ENCODE data around the gene BRSK1.
"Not testable (repeated sequence)": the region's sequence is repeated elsewhere in the genome, so short reads cannot be mapped to it uniquely, and the experiment has no call there.

BRSK1 gene

DNA sequence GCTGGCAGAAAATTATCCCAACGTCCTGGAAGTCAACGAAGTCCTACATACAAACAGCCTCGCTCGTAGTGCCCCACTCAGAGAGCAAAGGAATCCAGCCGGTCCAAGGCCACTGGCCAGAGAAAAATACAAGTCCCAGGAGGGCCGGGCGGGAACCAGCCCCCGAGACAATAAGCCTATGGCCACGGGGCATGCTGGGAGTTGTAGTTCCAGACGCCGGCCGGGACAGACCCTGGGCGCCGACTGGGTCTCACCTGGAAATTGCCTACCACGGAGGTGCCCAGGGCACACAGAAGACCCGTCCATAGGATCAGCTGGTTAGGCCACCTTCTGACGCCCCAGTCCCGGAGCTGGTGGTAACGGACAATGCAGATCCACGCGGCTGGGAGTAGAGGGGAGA, 36.0 kb downstream of the BRSK1 start:
- DNase-seq (ENCODE audit: extremely low spot score) = no peak
- ChIA-PET POLR2A (no interaction called here), CTCF (interaction anchor here (0.6 to 3.8 kb wide), 3 partner anchors 18 to 94 kb away, joined by 3 to 23 read pairs (median 3); no protein-coding TSS in a partner anchor)
- no peak for TF ChIP-seq CTCF (IDR thresholded peaks at IDR 0.05; ENCODE audit: control extremely low read depth, extremely low read depth, low read depth, missing control alignments)

- CTCF ChIA-PET = interaction anchor here (1.0 to 3.8 kb wide), 5 partner anchors 18 to 30 kb away, joined by 3 to 23 read pairs (median 3); no protein-coding TSS in a partner anchor
These were observed 37.1 kb downstream of the BRSK1 start for GRCh38 chr19:55320844-55321419.

DNA sequence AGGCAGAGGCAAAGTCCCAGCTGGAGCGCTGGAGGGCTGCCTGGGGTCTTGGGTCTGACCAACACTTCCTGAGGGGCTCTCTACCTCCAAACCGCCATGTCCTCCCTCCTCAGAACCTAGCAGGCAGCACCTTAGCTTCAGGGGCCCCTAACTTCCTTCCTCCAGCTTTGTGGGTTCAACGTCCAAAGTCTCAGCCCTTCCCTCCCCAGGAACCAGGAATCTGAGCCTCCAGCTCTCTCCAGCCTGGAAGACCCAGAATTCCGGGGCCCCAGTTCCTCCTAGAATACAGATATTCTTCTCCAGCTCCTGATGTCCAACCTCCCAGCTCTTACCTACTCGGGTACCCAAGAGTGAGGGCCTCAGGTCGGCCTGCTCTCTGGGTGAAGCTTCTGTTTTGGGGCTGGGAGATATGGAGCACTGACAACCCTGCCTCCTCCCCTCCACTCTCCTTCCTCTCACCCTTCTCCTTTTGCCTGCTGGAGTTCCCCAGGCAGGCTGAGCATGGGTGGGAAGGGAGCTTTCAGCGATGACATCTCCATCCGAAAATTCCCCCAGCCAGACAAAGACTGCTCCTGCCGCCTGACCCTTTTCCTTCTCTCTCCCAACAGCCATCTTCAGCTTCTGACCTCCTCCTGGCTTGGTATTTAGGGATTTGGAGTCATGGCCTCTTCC, 37.8 kb downstream of the BRSK1 start:
- DNase-seq (ENCODE audit: extremely low spot score) = no peak
- ChIA-PET CTCF (interaction anchor here (1.0 to 3.8 kb wide), 5 partner anchors 17 to 183 kb away, joined by 3 to 23 read pairs (median 4); no protein-coding TSS in a partner anchor), POLR2A (no interaction called here)
- TF ChIP-seq CTCF (IDR thresholded peaks at IDR 0.05; ENCODE audit: control extremely low read depth, extremely low read depth, low read depth, missing control alignments) = no peak

More at GRCh38 chr19:55320844-55321419, 37.1 kb downstream of the BRSK1 start:
- POLR2A ChIA-PET = no interaction called here
- no peak for TF ChIP-seq CTCF (IDR thresholded peaks at IDR 0.05; ENCODE audit: control extremely low read depth, extremely low read depth, low read depth, missing control alignments)
- no peak for DNase-seq (ENCODE audit: extremely low spot score)

DNA sequence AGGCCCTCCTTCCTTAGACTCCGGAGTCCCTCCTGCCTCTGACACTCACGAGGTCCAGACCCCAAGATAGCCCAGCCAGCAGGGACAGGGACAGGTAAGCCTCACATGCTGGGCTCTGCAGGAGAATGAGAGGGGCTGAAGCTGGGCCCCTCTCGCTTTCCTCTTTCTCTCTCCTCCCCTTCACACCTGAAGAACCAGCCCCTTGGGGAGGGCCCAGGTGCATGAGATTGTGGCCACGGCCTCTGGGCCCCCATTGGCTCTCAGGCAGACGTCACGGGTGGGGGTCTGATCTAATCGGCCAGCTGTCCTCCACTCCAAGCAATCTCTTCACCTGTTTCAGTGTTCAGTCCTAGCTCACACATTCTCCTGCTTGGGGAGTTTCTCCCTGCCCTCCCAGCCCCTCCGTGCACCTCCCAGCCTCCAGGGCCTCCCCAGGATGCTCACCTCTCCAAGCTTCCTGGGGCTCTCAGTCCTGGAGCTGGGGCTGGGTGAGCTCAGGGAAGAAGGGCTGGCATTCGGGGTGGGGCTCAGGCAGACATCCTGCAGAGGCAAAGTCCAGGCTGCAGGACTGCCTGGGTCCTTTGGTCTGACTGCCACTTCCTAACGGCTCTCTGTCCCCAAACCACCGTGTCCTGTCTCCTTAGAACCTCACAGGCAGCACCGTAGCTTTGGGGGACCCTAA, 38.5 kb downstream of the BRSK1 start:
- ChIA-PET CTCF (interaction anchor here (1.2 to 3.8 kb wide), 4 partner anchors 17 to 182 kb away, joined by 3 to 23 read pairs (median 6); no protein-coding TSS in a partner anchor), POLR2A (no interaction called here)
- no peak for DNase-seq (ENCODE audit: extremely low spot score)
- TF ChIP-seq CTCF (IDR thresholded peaks at IDR 0.05; ENCODE audit: control extremely low read depth, extremely low read depth, low read depth, missing control alignments) = no peak

GRCh38 chr19:55324662-55325061, 40.9 kb downstream of the BRSK1 start:
- no peak for TF ChIP-seq CTCF (IDR thresholded peaks at IDR 0.05; ENCODE audit: control extremely low read depth, extremely low read depth, low read depth, missing control alignments)
- ChIA-PET POLR2A (interaction anchor here (0.7 to 1.0 kb wide), 2 partner anchors 15 to 83 kb away, joined by 3 to 5 read pairs; partner anchors contain the start of genes KMT5C and UBE2S), CTCF (interaction anchor here (1.0 to 1.5 kb wide), 2 partner anchors 22 to 235 kb away, joined by 3 read pairs; no protein-coding TSS in a partner anchor)
- DNase-seq (ENCODE audit: extremely low spot score) = no peak

GRCh38 chr19:55325172-55325571, 41.4 kb downstream of the BRSK1 start, which contains the start of gene TMEM150B:
Gene TMEM150B, minus strand, starts transcription at chr19:55325341. Its CDS starts 4,305 bp downstream, at chr19:55321036.
- ChIA-PET POLR2A (interaction anchor here (0.7 to 1.0 kb wide), 2 partner anchors 14 to 82 kb away, joined by 3 to 5 read pairs; partner anchors contain the start of genes KMT5C and UBE2S), CTCF (interaction anchor here (1.0 to 1.5 kb wide), 2 partner anchors 23 to 236 kb away, joined by 3 read pairs; no protein-coding TSS in a partner anchor)
- no peak for TF ChIP-seq CTCF (IDR thresholded peaks at IDR 0.05; ENCODE audit: control extremely low read depth, extremely low read depth, low read depth, missing control alignments)
- DNase-seq (ENCODE audit: extremely low spot score) = no peak

DNA sequence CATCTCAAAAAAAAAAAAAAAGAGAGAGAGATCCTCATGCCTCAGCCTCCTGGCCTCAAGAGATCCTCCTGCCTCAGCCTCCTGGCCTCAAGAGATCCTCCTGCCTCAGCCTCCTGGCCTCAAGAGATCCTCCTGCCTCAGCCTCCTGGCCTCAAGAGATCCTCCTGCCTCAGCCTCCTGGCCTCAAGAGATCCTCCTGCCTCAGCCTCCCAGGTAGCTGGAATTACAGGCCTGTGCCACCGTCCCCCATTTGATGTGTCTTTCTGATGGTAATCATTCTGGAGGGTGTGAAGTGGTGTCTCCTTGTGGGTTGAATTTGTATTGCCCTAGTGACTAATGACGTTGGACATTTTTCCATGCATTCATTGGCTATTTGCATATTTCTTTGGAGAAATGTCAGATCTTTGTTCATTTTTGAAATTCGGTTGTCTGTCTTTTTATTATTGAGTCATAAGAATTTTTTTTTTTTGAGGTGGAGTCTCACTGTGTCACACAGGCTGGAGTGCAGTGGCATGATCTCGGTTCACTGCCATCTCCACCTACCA, 45.0 kb downstream of the BRSK1 start:
- CTCF ChIA-PET; POLR2A ChIA-PET; DNase-seq (ENCODE audit: extremely low spot score): not testable (repeated sequence)

GRCh38 chr19:55329791-55330190, 46.0 kb downstream of the BRSK1 start:
- DNase-seq (ENCODE audit: extremely low spot score); POLR2A ChIA-PET; CTCF ChIA-PET: not testable (repeated sequence)

Measured in GM10248 (cell line).